NCI-H146 treated with DMSO at 0.1 percent for 48 hours (cell line): ENCODE measurements around the gene OR6S1.

Experiments
- DNase-seq: peaks from one replicate; lab custom pipeline; 2025; ENCODE audit not compliant: unreplicated experiment; lab: John Stamatoyannopoulos, UW

The OR6S1 gene, protein sequence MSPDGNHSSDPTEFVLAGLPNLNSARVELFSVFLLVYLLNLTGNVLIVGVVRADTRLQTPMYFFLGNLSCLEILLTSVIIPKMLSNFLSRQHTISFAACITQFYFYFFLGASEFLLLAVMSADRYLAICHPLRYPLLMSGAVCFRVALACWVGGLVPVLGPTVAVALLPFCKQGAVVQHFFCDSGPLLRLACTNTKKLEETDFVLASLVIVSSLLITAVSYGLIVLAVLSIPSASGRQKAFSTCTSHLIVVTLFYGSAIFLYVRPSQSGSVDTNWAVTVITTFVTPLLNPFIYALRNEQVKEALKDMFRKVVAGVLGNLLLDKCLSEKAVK

DNA sequence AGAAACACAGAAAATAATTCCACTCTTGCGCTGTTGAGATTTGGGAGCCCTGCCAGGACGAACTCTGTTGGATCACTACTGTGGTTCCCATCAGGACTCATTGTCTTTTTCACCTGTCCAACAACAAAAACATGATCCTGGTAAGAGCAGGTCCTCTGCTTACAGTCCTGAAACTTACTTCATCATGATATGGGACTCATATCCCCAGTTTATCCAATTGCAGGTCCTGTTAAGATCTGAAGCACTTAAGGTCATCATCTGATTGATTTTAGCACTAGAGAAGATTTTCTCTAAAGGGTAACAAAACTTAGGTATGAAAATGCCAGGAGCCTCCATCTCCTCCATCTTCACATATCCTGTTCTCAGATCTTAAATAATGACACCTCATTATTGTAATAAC is at the start of gene OR6S1:
Gene OR6S1 (minus strand): TSS at position 101 of the 400 bp plus-strand sequence. CDS start 0 bp downstream, at position 101.
- no peak for DNase-seq

DNA sequence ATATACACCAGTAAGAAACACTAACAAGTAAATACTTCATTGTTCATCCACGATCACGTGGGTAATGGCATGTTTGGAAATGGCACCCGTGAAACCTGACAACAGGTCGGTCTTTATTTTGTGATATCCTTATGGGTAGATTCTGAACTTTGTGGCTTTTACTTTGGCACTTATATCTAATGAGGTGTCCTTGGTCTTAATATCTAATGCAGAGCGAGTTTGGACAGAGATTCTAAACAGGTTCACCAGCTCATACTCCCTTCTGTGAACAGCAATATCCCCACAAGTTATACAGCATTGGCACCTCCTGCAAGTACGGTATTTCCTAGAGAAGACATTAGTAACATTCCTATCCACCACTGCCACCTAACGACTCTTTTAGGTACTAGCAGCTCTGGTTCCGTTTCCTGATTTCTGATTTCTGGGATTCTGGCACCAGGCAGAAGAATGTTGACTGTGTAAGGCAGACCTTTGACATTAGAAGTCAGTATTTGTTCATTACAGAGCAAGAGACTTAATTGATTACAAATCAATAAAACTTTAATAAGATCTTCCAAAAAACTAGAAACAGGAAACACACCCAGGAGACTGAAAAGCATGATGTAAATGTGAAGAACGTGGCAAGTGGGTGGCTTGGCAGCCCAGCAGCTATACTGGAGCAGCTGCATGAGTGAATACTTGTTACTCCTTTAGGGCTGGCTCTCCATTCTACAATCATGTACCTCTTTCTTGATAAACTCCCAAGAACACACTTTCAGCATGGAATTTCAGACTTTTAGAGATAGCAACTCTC is 49.6 kb upstream of the OR6S1 start:
- peak; percentile 17 for DNase-seq

DNA sequence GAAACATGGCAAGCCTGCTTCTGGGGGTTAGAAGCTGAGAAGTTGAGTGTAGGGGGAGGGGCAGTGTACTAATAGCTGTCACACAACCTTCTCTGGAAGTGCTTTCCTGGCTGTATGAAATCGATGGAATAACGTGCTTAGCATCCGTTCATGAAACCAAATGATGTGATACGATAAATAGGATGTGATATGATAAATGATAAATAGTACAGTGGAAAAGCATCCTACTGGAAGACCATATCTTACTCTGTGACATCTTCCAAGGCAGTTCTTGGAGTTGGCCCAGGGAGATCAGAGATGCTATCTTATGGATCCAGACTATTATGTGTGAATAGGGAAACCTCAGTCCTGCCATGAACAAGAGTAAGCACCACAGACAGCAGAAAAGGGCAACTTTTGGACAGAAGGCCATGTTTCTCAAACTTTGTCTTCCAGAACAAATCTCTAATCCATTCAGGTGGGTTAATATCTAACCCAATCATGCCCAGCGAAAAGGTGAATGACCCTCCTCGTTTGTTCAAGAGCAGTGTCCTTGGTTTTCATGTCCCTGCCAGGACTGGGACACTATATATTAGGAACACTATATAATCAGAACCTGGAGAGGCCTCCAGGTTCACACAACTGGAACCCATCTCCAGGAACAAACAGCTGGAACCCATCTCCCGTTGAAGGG is 46.8 kb upstream of the OR6S1 start, which contains the start of gene ANG:
Gene ANG (plus strand): TSS at position 598 of the 673 bp plus-strand sequence. CDS start 4,801 bp downstream, outside the sequence.
- DNase-seq: no peak

DNA sequence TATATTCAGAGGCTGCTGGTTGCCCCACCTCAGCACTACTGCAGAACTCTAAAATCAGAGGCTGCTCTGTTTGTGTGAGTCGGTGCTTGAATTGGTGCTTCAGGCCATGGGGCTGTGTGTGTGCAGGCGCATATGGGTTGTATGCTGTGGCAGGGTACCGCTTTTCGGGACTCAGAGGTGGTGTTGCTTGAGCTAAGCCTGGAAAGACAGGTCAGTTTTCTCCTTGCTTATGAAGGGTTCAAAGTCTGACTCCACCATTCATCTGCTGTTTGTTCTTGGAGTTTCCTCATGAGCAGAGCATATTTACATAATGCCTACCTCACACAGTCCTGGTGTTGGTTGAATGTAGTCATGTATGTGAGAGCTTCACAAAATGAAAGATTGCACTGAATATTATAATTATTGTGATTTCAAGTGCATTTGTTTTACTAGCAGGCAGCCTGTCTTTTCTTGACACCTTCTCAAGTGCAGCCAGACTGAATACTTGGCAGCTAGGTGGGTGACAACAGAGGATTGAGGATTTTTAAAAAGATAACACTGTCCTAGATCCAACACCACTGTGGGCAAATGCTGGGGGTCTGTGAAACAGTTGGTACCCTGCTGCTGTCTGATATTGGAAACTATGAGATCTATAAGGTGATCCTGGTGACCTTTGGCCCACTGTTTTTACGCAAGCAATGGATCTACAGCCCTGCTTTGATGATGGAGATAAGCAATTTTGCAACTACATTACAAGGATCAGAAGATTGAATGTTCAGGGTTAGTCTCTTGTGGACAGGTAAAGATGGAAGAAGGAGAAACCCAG is 46.1 kb upstream of the OR6S1 start:
- DNase-seq: no peak

DNA sequence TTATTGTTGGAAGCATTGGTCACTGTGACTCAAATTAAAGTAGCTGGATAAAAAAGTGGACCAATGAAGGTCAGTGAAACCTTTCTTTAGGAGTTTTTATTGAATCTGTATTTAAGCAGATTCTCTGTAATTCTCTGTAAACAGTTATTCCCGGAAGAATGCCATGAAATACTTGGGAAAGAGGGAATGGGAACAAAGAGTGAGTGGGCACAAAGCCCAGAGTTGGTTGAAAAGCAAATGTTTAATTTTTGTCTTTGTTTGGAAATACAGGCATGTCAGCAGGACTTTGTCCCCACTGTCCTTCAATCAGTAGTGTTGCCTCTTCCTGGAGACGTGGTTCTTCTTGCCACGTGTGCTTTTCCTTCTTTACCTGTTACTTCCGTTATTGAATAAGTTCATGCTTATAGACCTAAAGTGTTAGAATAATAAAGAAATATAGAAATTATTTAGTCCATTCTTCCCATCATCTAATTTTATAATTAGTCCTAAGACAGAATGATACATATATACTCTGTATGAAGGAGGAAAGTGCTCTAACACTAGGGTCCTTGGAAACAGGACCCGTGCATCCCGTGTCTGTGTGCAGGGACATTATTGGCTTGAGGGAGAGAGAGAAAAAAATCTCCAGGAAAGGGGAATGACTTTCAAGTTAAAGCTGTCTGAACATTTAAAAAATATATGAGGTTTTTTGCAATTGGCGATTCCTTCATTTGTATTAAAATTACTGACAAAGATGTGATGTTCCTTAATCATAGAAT is 45.1 kb upstream of the OR6S1 start:
- DNase-seq: no peak

DNA sequence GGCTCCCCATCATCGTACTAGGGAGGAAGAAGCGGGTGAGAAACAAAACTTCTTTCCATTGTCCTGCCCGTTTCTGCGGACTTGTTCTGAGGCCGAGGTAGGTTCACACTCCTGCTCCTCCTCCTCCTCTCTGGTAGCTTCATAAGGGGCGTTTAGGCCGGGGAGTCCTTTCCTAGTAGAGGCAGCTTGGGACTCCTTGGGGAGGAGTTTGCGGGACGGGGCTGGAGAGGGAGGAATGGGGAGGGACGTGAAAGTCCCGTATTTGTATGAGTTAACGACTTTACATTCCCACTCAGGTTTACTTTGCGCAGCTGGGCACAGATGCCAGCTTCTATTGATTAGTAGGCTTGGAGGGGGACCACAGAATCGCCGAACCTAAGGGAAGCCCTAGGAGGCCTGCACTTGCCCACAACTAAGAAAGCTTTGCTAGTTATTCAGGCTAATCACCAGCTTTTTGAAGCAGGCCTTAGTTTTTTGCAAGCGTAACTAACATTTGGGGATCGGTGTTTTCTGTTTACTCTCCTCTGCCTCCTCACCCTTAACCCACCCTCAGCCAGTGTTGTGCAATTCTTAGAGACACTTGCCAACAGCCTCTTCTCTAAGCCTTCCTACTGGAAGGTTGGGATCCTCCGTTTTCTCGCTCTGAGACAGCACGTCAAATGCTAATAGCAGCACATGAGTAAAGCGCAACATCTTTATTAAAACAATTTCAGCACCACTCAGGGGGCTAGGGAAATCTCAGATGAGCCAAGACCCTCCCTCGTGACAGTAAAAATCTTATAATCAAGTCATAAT is 43.4 kb upstream of the OR6S1 start:
- no peak for DNase-seq

DNA sequence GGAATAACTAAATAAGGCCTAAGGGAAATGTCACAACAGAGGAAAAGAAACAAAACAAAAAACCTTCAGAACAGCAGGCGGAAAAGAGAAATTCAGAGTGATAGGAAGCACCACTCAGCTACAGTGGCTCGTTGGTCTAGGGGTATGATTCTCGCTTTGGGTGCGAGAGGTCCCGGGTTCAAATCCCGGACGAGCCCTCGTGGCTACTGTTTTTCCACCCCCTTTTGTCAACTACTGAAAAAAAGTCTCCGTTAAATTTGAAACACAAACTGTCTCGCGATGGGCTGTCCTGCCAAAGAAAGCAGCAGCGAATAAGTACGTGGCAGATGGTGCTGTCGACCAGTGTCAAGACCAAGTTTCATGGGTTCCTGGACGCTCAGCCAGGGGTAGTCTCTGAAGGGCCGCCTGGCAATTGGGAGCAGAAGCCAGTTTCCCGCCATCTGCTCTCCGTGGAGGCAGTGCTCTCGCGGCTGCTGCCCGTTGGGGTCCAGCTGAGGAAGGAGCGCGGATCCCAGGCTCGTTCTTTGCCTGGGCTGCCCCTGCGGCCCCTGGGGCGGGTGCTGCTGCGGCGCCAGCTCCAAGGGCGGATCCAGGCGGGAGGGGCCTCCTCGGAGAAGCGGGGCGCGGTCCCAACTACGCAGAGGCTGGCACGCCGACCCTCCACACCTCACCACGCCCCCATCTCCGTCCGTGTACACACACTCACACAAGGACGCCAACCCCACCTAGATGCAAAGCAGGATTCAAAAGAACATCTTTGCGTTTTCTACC is 42.6 kb upstream of the OR6S1 start, which contains the start of gene RNASE4:
Gene RNASE4 (plus strand): TSS at position 670 of the 771 bp plus-strand sequence. CDS start 14,812 bp downstream, outside the sequence.
- DNase-seq: no peak

DNA sequence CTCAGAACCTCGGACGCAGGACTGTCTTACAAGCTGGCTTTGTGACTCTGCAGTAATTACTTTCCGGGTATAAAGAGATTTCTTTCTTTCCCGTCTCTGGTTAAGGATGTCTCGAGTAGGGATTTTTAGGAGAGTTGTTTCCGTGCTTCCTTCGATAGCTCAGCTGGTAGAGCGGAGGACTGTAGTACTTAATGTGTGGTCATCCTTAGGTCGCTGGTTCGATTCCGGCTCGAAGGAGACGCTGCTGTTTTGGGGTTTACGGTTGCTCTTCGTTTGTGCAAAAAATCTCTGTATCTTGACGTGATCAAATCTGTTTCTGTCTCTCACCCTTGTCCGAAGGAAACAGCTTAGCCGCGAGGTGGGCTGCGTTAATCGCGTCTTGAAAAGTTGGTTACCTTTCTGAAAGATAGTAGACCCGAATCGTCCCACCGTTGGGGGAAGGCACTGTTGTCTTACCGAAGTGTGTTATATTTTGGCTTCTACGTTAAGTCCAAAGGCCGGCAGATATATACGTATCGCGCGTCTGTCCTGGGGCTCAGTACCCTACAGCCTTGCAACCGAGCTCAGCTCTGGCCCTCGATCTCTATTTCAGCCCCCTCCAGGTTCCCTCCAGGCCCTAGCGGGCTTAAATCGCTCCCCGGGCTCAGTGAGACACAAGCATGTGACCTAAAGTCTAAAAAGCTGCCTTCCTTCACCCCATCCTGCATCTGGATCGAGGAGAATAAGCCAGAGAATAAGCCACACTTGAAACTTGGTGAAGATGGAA is 41.8 kb upstream of the OR6S1 start:
- peak; percentile 61 for DNase-seq

DNA sequence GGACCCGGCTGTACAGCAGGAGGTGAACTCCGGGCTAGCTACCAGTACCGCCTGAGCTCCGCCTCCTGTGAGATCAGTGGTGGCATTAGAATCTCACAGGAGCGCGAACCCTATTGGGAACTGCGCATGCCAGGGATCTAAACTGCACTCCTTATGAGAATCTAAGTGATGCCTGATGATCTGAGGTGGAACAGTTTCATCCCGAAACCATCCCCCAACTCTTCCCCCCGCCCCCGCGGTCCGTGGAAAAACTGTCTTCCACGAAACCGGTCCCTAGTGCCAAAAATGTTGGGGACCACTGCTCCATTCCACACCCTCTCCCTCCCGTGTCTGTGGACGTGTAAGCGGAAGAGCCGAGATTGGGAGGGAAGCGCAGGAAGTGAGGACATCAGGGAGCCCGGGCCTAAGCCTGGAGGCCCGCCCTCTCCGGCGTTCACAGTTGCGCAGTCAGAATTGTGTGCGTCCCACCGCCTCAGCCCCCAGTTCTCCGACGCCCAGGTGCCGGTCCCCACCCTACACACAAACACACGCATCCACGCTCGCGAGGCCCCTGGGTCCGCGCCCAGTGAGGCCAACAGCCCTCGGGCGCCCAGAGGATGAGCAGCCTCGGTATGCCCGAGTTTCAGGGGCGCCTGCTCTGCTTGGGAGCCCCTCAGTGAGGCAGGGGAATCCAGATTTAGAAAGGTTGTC is 41.1 kb upstream of the OR6S1 start:
- peak; percentile 54 for DNase-seq

DNA sequence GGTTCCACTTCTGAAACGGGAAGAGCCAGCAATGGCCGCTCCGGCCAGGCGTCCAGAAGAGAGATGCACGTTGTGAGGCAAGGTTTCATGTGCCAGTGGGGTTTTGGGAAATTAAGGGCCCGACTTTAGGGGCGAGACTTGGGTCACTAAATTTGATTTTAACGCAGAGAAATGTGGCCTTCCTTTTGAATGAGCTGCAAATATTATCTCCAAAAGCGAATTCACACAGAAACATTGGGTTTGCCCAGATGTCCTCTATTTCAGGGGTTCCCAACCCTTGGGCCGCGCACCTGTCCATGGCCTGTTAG is 40.6 kb upstream of the OR6S1 start:
- no peak for DNase-seq

DNA sequence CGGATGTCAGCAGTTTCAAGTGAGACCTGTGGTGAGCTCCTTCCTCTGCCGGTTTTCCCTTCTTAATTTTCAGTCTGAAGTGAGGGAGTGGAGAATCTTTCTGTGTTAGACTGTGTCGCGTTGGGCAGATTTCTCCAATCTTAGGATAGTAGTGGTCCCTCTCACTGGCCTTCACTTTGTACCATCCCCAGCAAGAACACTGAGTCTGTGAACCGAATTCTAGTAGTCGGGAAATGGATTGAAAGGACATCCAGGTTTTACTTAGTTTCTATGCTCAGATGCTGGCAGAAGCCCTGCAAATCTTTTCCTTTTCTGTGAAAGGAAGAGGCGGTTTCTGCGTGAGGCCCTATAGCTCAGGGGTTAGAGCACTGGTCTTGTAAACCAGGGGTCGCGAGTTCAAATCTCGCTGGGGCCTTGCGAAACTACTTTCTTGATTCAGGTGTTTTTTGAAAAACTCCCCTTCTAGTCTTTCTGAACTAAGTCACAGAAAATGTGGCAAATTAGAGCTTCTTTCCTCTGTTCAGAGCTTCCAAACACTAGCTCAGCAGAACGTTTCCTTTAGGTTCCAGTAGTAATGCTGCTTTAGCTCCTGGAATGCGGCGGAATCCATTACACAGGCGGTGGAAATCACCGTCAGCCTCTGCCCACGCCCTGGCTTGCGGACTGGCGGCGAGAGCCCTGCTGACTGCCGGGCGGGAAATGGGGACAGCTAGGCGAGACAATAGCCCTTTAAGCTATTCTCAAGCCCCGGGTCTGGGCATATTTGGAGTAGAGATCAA is 40.0 kb upstream of the OR6S1 start:
- DNase-seq: peak; percentile 43

DNA sequence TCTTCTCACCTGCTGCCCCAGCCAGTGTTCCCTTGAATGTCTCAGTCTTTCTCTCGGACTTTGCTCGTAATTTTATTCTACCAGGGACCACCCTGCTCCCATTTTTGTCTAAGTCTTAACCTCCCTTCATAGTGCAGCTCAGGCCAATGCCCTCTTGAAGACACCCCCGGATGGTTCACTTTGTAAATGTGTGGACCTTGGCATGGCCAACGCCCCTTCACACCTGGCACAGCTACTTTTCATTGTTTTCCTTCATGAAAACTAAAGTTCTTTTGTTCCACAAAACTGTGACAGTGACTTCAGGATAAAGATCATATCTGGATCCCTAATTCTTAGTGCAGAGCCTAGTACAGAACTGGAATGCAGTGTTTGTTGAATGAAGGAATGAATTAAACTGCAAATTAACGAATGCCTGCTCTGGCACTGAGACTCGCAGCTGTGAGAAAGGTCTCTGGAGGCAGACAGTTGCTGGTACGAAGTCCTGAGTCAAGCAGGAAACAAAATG is 39.4 kb upstream of the OR6S1 start:
- DNase-seq: no peak

DNA sequence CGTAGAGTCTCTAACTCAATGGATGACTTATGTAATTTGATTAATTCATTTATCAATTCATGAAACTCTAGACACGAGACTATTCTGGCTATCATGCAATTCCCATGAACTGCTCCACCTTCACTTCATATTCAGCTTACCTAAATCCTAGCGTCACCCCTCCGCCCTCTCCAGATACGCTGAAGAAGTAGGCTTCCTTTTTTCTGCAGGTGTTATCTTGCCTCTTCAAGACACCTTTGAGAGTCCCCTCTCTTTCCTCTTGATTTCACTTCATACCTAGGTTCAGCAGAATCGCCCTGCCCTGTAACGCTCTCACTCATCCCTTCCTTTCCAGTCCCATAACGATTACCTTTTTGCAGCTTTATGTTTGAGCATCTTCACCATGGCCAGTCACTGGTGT is 38.9 kb upstream of the OR6S1 start:
- DNase-seq: no peak

DNA sequence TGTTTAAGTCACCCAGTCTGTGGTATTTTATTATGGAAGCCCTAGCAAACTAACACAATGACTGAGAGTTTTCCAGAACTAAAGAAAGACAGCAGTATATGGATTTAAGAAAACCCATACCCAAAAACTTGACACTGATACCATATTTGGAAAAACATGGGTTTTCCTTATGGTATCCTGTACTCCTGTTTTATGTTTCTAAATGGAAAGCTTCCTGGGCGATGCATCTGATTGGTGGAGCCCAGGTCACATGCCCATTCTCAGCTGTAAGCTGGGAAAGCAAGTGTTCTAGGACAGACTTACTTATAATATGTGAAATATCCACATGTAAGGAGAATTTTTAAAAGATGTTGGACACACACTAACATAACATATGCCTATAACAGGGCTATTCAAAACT is 38.4 kb upstream of the OR6S1 start:
- DNase-seq: no peak

DNA sequence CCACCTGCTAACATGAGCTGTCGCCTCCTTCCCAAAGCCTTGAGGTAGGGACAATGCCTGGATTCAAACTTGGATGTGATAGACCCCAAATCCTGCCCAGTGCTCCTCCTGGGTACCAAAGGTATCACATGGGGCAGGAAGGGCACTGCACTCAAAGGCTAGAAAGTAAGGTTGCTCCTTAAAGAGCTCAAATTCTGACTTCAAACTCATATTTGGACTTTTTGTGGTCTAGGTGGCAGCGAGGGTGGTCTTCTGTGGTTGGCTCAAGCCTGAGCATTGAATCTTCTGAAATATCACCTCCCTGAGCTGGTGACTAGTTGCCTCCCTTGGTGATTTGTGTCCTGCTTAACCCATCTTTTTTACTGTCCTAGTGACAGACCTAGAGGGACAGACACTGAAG is 34.6 kb upstream of the OR6S1 start:
- DNase-seq: no peak

DNA sequence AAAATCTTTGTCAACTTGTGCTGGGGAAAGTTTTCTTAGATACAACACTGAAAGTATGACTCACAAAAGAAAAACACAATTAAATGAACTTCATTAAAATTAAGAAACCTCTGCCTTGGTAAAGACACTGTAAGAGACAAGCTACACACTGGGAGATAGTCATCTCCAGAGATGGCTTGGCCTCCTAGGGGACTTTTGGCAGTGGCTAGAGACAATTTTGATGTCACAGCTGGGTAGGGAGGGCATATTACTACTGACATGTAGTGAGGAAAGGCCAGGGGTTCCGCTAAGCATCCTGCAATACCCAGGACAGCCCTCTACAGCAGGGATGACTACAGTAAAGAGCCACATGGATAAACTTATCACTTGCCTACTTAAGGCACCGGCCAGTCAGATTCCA is 34.2 kb upstream of the OR6S1 start:
- no peak for DNase-seq
